HUES6 (cell line): ENCODE measurements around the gene OSBPL7.

Experiments used
- H3K27ac ChIP-seq: 2 replicates; pipeline ENCODE4 v1.7.0; 2013; ENCODE audit warnings: low read depth, mild to moderate bottlenecking, low read length, inconsistent platforms
- H3K27me3 ChIP-seq: 2 replicates; pipeline ENCODE4 v1.6.1; 2013; ENCODE audit warnings: low read length; ENCODE audit not compliant: control insufficient read depth, insufficient read depth
- H3K36me3 ChIP-seq: 2 replicates; pipeline ENCODE4 v1.6.1; 2013; ENCODE audit warnings: low read length; ENCODE audit not compliant: control insufficient read depth, insufficient read depth
- H3K4me1 ChIP-seq: 2 replicates; pipeline ENCODE4 v1.6.1; 2013; ENCODE audit warnings: low read length; ENCODE audit not compliant: control insufficient read depth, insufficient read depth
- H3K4me3 ChIP-seq: 2 replicates; pipeline ENCODE4 v1.5.1; 2013; ENCODE audit warnings: low read depth, low read length
- H3K9ac ChIP-seq: one replicate; pipeline ENCODE4 v1.6.1; 2013; ENCODE audit warnings: mild to moderate bottlenecking, low read length
- H3K9me3 ChIP-seq: 2 replicates; pipeline ENCODE4 v1.6.1; 2013; ENCODE audit warnings: low read depth, low read length; ENCODE audit not compliant: control insufficient read depth, insufficient read depth

The OSBPL7 gene

DNA sequence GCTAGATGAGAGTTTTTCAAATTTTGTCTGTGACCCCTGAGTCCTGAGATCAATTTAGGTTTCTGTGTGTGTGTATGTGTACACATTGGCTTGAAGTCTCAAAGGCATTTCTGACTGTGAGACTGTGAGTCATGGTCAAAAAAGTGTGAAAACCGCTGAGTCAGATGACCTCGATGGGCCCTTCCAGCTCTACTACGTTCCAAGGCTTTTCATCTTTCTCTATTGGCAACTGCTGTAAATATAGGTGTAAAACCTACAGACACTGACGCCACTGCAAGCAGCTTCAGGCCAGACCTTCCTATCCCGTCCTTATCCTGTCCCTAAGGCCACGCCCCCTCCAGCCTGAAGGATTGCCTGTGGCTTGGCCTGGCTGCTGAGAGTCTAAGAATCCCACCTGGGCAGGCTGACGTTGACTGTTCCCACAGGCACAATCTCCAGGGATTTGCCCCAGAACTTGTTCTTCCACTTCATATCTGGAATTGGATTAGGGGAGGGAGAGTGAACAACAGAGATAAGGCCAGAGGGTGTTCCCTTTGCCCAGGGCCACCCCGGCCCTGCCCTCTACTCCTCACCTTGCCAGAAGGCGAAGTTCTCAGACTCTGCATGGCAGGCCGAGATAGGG is 11.3 kb downstream of the OSBPL7 start:
- Histone ChIP-seq H3K4me1 (peaks cover 7% of the 10 kb centered on the region; the same call in 1 of the 2 replicates), H3K9me3 (no peaks in the 10 kb centered on the region), H3K36me3 (peaks cover 30% of the 10 kb centered on the region), H3K4me3 (no peak overlapping the region), H3K9ac (no peak overlapping the region), H3K27me3 (no peaks in the 10 kb centered on the region), H3K27ac (no peak overlapping the region)

DNA sequence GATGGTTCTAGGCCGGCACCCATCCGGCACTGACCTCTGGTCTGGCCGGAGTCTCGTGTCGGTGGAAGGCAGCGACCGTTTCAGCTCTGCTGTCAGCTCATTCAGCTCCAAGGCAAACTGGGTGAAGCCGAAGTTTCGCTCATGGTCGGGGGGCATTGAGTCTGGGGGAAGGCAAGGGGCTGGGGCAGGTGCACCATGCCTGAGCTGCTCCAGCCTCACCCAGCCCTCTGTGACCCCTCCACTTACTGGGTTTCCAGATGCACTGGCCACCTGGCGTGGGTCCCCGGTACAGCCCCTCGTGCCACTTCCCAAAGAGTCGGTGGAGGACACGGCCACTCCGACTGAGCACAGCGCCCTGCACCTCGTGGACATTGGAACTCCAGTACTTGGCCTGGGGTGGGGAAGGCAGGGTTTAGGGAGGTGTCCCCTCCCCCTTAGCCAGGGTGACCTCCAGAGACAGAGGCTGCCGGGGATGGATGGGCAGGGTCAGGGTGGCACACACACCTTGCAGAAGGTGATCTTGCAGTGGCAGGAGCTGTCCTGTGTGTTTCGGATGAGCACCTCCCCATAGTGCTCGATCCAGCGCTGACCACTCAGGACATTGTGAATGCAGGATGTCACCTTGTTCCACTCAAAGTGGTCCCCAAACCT is 12.6 kb downstream of the OSBPL7 start:
- Histone ChIP-seq H3K9me3 (no peaks in the 10 kb centered on the region), H3K27me3 (no peaks in the 10 kb centered on the region; the same call in 1 of the 2 replicates), H3K4me1 (peaks cover 7% of the 10 kb centered on the region; the same call in 1 of the 2 replicates), H3K9ac (no peak overlapping the region), H3K27ac (no peak overlapping the region), H3K4me3 (no peak overlapping the region), H3K36me3 (peaks cover 27% of the 10 kb centered on the region)

DNA sequence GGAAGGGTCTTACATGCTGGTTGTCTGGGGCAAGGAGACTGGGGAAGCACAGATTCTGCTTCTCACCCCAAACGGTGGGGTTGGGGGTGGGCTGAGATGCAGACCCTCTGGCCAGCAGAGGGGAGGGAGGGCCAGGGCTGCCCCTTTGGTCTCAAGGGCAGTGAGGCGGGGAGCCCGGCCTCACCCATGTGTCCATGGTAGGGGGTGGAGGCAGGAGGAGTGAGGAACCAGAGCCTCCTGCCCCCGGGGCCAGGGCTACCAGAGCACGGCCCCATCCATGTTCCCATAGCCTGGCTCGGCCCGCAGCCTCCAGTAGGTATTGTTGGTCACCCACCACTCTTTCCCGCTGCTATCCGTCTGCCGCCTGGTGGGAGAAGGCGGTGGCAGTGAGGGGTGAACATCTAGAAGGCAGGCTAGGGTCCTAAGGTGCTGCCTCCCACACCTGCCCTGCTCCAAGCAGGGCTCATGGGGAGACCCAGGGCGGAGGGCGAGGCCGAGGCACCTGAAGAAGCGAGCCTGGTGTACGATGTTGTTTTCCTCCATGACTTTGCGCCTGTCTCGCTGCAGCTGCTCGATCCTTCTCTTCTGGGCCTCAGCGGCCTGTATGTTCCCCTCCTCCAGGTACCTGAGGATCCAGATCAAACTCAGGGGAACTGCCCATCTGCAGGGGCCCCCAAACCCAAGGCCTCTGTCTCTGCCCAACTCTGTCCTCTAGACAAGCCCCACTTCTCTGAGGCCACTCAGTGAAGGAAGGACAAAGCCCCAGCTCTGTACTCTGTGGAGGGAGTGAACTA is 13.4 kb downstream of the OSBPL7 start:
- Histone ChIP-seq H3K4me3 (no peak overlapping the region), H3K9ac (no peak overlapping the region), H3K27ac (no peak overlapping the region), H3K36me3 (peaks cover 27% of the 10 kb centered on the region), H3K27me3 (no peaks in the 10 kb centered on the region; the same call in 1 of the 2 replicates), H3K9me3 (no peaks in the 10 kb centered on the region), H3K4me1 (peaks cover 7% of the 10 kb centered on the region; the same call in 1 of the 2 replicates)

DNA sequence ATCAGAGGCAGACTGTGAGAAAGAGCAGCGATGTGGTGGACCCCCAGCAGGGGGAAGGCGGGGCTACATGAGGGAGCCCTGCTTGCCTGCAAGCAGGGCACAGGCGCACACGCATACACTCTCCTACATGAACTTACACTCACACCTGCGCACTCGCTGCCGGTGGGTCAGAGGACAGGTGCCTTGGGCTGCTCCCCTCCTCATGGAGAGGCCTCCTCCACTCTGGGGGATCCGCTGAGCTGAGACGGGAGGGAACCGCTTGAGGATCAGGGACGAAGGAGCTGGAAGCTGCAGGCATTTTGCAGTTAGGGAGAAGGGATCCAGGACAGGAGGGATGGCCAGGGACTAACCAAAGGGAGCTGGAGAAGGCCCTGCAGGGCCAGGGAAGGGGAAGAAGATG is 14.2 kb downstream of the OSBPL7 start:
- H3K9ac ChIP-seq: no peak overlapping the region
- H3K27me3 ChIP-seq: no peaks in the 10 kb centered on the region; the same call in 1 of the 2 replicates
- H3K27ac ChIP-seq: no peak overlapping the region
- no peak overlapping the region for H3K4me3 ChIP-seq
- H3K9me3 ChIP-seq: no peaks in the 10 kb centered on the region
- H3K36me3 ChIP-seq: peaks cover 27% of the 10 kb centered on the region
- peaks cover 7% of the 10 kb centered on the region; the same call in 1 of the 2 replicates for H3K4me1 ChIP-seq

DNA sequence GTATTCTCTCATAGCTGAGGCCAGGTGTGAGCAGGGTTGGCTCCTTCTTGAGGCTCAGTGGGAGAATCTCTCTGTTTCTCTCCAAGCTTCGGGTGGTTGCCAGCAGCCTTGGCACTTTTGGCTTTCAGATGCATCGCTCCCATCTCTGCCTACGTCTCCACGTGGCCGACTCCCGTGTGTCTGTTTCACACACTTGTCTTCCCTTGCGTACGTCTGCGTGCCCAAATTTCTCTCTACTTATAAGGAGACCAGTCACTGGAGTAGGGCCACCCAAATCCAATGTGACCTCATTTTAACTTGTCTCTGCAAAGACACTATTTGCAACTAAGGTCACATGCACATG is 14.7 kb downstream of the OSBPL7 start:
- Histone ChIP-seq H3K4me3 (no peak overlapping the region), H3K36me3 (peaks cover 27% of the 10 kb centered on the region), H3K4me1 (peaks cover 7% of the 10 kb centered on the region; the same call in 1 of the 2 replicates), H3K27me3 (no peaks in the 10 kb centered on the region; the same call in 1 of the 2 replicates), H3K9me3 (no peaks in the 10 kb centered on the region), H3K9ac (no peak overlapping the region), H3K27ac (no peak overlapping the region)

DNA sequence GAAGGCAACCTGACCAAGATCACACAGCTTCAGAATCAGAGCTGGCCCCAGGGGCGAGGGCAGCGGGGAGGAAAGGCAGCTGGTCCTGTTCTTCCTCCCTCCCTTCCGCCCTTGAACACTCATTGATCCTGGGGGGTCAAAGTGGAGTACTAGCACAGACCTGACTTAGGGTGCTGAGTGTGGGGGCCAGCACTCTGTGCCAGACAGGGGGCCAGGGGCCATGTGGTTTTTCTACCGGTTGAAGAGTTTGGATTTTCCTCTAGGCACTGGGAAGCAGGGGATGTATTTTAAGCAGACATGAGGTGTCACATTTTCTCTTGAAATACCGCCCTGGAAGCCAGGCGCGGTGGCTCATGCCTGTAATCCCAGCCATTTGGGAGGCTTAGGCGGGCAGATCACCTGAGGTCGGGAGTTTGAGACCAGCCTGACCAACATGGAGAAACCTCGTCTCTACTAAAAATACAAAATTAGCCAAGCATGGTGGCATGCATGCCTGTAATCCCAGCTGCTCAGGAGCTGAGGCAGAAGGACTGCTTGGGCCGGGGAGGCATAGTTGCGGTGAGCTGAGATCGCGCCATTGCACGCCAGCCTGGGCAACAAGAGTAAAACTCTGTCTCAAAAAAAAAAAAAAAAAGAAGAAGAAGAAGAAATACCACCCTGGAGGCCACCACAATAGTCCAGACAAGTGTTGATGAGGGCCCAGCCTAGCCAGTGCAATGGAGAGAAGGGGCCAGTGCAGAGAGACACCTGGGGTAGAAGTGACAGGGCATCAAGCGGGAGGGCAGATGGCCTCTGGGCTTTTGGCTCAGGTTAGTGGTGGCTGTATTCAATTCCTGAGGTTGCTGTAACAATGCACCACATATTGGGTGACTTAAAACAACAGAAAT is 15.3 kb downstream of the OSBPL7 start:
- H3K27me3 ChIP-seq: no peaks in the 10 kb centered on the region; the same call in 1 of the 2 replicates
- H3K27ac ChIP-seq: no peak overlapping the region
- no peak overlapping the region for H3K9ac ChIP-seq
- H3K36me3 ChIP-seq: peaks cover 27% of the 10 kb centered on the region
- peaks cover 7% of the 10 kb centered on the region; the same call in 1 of the 2 replicates for H3K4me1 ChIP-seq
- no peaks in the 10 kb centered on the region for H3K9me3 ChIP-seq
- no peak overlapping the region for H3K4me3 ChIP-seq

DNA sequence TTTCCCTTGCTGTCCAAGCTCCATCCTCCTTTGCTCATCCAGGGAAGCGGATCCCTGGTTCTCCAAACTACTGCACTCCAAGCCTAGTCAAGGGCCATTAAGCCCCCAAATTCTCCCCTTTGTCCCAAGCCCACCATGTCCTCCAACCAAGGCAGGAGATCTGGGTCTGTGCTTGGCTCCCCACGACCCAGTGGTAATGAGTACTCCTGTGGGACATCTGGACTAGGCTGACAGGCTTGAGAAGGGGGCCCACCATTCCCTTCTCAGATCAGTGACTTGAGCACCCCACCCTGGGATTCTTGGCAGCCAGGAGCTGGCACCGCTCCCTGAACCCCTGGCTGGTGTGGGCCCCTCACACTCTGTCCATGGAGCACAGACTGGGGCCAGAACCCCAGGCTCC is 17.1 kb downstream of the OSBPL7 start:
- no peak overlapping the region for H3K9ac ChIP-seq
- H3K27me3 ChIP-seq: no peaks in the 10 kb centered on the region; the same call in 1 of the 2 replicates
- H3K9me3 ChIP-seq: no peaks in the 10 kb centered on the region
- H3K4me3 ChIP-seq: no peak overlapping the region
- H3K27ac ChIP-seq: no peak overlapping the region
- H3K36me3 ChIP-seq: peaks cover 25% of the 10 kb centered on the region
- no peaks in the 10 kb centered on the region for H3K4me1 ChIP-seq

DNA sequence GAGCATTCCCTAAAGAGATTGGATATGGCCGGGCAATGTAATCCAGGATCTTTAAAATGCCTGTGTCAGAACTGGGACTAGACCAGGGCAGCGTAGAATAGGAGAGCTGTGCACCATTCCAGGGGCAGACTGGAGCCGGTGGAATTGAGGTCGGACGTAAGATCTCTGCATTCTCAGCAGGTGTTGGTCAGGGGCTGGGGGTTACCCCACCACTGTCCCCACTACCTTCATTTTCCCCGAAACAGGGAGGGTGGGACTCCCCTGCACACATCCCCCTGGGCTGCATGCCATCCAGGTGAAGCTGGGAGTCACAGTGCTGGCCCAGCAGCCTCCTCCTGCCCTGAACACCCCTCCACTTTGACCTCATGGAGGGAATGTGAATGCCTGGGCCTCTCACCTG is 17.8 kb downstream of the OSBPL7 start:
- H3K27me3 ChIP-seq: no peaks in the 10 kb centered on the region; the same call in 1 of the 2 replicates
- H3K27ac ChIP-seq: no peak overlapping the region
- H3K4me1 ChIP-seq: no peaks in the 10 kb centered on the region
- H3K9me3 ChIP-seq: no peaks in the 10 kb centered on the region
- H3K9ac ChIP-seq: no peak overlapping the region
- peaks cover 18% of the 10 kb centered on the region for H3K36me3 ChIP-seq
- no peak overlapping the region for H3K4me3 ChIP-seq

DNA sequence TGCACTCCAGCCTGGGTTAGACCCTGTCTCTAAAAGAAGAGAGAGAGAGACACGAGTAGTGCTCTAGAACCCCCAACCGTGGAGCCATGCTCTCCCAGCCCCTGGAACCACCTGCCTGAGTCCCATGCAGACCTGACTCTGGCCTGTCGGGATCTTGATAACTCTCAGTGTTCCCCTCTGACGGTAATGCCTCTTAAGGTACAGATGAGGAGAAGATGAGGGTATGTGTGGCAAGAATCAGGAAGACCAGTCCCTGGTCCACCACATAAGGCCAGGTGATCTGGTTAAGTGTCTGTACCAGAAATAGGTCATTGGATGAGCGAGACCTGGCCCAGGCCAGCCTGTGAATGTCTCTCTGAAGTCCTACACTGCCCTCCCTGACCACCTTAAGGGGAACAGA is 18.4 kb downstream of the OSBPL7 start:
- Histone ChIP-seq H3K4me3 (no peak overlapping the region), H3K27ac (no peak overlapping the region), H3K9me3 (no peaks in the 10 kb centered on the region), H3K4me1 (no peaks in the 10 kb centered on the region), H3K27me3 (no peaks in the 10 kb centered on the region; the same call in 1 of the 2 replicates), H3K9ac (no peak overlapping the region), H3K36me3 (peaks cover 12% of the 10 kb centered on the region)

DNA sequence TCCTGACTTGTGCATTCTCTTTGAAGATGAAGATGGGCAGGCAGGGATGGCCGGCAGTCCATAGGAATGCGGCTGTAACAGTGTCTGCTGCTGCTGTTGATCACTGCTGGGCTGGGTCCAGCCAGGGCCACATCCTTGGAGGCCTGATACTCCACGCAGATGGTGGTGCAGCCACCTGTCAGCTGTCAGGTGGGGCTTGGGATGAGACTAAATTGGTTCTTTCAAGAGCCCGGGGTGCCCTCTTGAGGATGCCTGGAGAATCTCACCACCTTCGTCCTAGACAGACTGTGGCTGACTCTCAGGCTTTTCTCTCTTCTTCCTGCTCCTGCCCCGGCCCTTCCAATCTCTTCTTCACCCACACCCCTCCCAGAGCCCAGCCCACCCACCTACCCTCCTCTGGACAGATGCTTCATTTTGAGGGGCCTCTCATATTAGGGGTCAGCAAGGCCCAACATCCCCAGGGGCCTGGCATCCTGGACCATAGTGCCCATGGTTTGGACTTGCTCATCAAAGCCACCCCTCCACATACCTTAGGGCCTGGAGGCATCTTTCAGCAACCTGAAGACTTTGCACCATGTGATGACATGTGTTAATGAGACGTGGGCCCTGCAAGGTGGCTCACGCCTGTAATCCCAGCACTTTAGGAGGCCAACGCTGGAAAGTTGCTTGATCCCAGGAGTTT is 19.1 kb downstream of the OSBPL7 start:
- Histone ChIP-seq H3K27ac (no peak overlapping the region), H3K9ac (no peak overlapping the region), H3K9me3 (no peaks in the 10 kb centered on the region), H3K4me3 (no peak overlapping the region), H3K27me3 (no peaks in the 10 kb centered on the region; the same call in 1 of the 2 replicates), H3K36me3 (peaks cover 5% of the 10 kb centered on the region), H3K4me1 (no peaks in the 10 kb centered on the region)
